ENCODE data around the gene STK39. TPM values are rescaled to one million over a fixed set of nuclear protein-coding genes. Genes with fewer than 3 reads are reported as not detected.
"Not testable (repeated sequence)": the region's sequence is repeated elsewhere in the genome, so short reads cannot be mapped to it uniquely, and the experiment has no call there.

The STK39 gene
- total RNA-seq, 1 experiment from 2014 or later: 35.3 TPM

GRCh38 chr2:168052773-168053172 lies 194.6 kb downstream of the STK39 start:
- DNase-seq (ENCODE audit: low read depth): no peak

- DNase-seq (ENCODE audit: low read depth): no peak
Observed at GRCh38 chr2:168050377-168050776, 197.0 kb downstream of the STK39 start.

GRCh38 chr2:168049609-168050008 lies 197.8 kb downstream of the STK39 start:
- no peak for DNase-seq (ENCODE audit: low read depth)

- no peak for DNase-seq (ENCODE audit: low read depth)
Observed at GRCh38 chr2:168047091-168047690, 200.2 kb downstream of the STK39 start.

GRCh38 chr2:168044579-168044978 lies 202.8 kb downstream of the STK39 start:
- DNase-seq (ENCODE audit: low read depth): no peak

GRCh38 chr2:168044176-168044575 lies 203.2 kb downstream of the STK39 start:
- no peak for DNase-seq (ENCODE audit: low read depth)

- DNase-seq (ENCODE audit: low read depth): not testable (repeated sequence)
Observed at GRCh38 chr2:168042127-168042824, 205.1 kb downstream of the STK39 start.

- no peak for DNase-seq (ENCODE audit: low read depth)
Observed at GRCh38 chr2:168039881-168040280, 207.5 kb downstream of the STK39 start.

GRCh38 chr2:168037778-168038177 lies 209.6 kb downstream of the STK39 start:
- peak; percentile 35 for DNase-seq (ENCODE audit: low read depth)

- DNase-seq (ENCODE audit: low read depth): no peak
Observed at GRCh38 chr2:168035458-168035857, 211.9 kb downstream of the STK39 start.

GRCh38 chr2:168034616-168035015 lies 212.8 kb downstream of the STK39 start:
- DNase-seq (ENCODE audit: low read depth): no peak

GRCh38 chr2:168033966-168034365 lies 213.4 kb downstream of the STK39 start:
- no peak for DNase-seq (ENCODE audit: low read depth)

- DNase-seq (ENCODE audit: low read depth): no peak
Observed at GRCh38 chr2:168032091-168032490, 215.3 kb downstream of the STK39 start.

GRCh38 chr2:168030862-168031624 lies 216.4 kb downstream of the STK39 start:
- peak; percentile 59 for DNase-seq (ENCODE audit: low read depth)

- no peak for DNase-seq (ENCODE audit: low read depth)
Observed at GRCh38 chr2:168029071-168029470, 218.3 kb downstream of the STK39 start.

GRCh38 chr2:168028362-168028761 lies 219.0 kb downstream of the STK39 start:
- DNase-seq (ENCODE audit: low read depth): no peak

- no peak for DNase-seq (ENCODE audit: low read depth)
Observed at GRCh38 chr2:168025487-168026202, 221.8 kb downstream of the STK39 start.

- no peak for DNase-seq (ENCODE audit: low read depth)
Observed at GRCh38 chr2:168024459-168024858, 222.9 kb downstream of the STK39 start.

GRCh38 chr2:168021800-168022587 lies 225.4 kb downstream of the STK39 start:
- DNase-seq (ENCODE audit: low read depth): no peak

- DNase-seq (ENCODE audit: low read depth): no peak
Observed at GRCh38 chr2:168015274-168015953, 232.0 kb downstream of the STK39 start.

GRCh38 chr2:168009900-168010299 lies 237.5 kb downstream of the STK39 start:
- no peak for DNase-seq (ENCODE audit: low read depth)

Measured in LHCN-M2 (cell line).